Mesenchymal stem cell (in vitro differentiated cells and primary cell): Measurements from ENCODE around the gene FXYD1.

Source experiments
- DNase-seq: peaks from one replicate; pipeline ENCODE4 v3.0.0-alpha.2; 2013
- H2AFZ ChIP-seq: one replicate; pipeline ENCODE4 v1.6.1; 2013; ENCODE audit warnings: low read depth, mild to moderate bottlenecking, control low read depth, inconsistent platforms, low read length, moderate library complexity
- H2AK5ac ChIP-seq: 2 replicates; pipeline ENCODE4 v1.6.1; 2013; ENCODE audit warnings: low read length, moderate library complexity, mild to moderate bottlenecking, inconsistent platforms; ENCODE audit not compliant: severe bottlenecking
- H2BK120ac ChIP-seq: one replicate; pipeline ENCODE4 v1.6.1; 2013; ENCODE audit warnings: low read depth, mild to moderate bottlenecking, inconsistent platforms, low read length, moderate library complexity
- H2BK12ac ChIP-seq, 2 experiments: one replicate each; pipeline ENCODE4 v1.6.1; 2013; ENCODE audit warnings: inconsistent platforms in 2 of 2, low read length in 2 of 2, mild to moderate bottlenecking in 2 of 2, moderate library complexity in 2 of 2, control low read depth in 1 of 2
- H2BK15ac ChIP-seq: one replicate; pipeline ENCODE4 v1.6.1; 2013; ENCODE audit warnings: mild to moderate bottlenecking, low read depth, inconsistent platforms; ENCODE audit not compliant: poor library complexity, severe bottlenecking
- H2BK5ac ChIP-seq: 2 replicates; pipeline ENCODE4 v1.6.1; 2013; ENCODE audit warnings: low read depth, mild to moderate bottlenecking, low read length, control low read depth, inconsistent platforms; ENCODE audit not compliant: poor library complexity, severe bottlenecking
- H3K14ac ChIP-seq, 2 experiments: one replicate each; pipeline ENCODE4 v1.6.1; 2013; ENCODE audit warnings: inconsistent platforms in 2 of 2, low read length in 2 of 2, control low read depth in 1 of 2, mild to moderate bottlenecking in 1 of 2, moderate library complexity in 1 of 2
- H3K18ac ChIP-seq, 2 experiments: one replicate each; pipeline ENCODE4 v1.6.1; 2013; ENCODE audit warnings: inconsistent platforms in 2 of 2, low read length in 2 of 2, control low read depth in 1 of 2, low read depth in 1 of 2, mild to moderate bottlenecking in 1 of 2
- H3K23ac ChIP-seq, 2 experiments: one replicate each; pipeline ENCODE4 v1.6.1; 2013; ENCODE audit warnings: inconsistent platforms in 2 of 2, low read length in 2 of 2, mild to moderate bottlenecking in 2 of 2, moderate library complexity in 2 of 2, control low read depth in 1 of 2
- H3K27ac ChIP-seq: 2 replicates; pipeline ENCODE4 v1.5.1; 2013; ENCODE audit warnings: mild to moderate bottlenecking, moderate library complexity, low read length, control low read depth, inconsistent platforms; ENCODE audit not compliant: poor library complexity, severe bottlenecking
- H3K27me3 ChIP-seq, 2 experiments: 2 replicates each; pipeline versions ENCODE4 v1.6.1 to v1.7.0; 2013; ENCODE audit warnings: low read length in 2 of 2, mild to moderate bottlenecking in 2 of 2, moderate library complexity in 2 of 2, control low read depth in 1 of 2, inconsistent platforms in 1 of 2; ENCODE audit not compliant: control insufficient read depth in 1 of 2, insufficient read depth in 1 of 2
- H3K36me3 ChIP-seq, 2 experiments: 2 replicates each; pipeline versions ENCODE4 v1.6.1 to v1.7.0; 2013; ENCODE audit warnings: low read length in 2 of 2, control low read depth in 1 of 2, inconsistent platforms in 1 of 2, low read depth in 1 of 2, mild to moderate bottlenecking in 1 of 2; ENCODE audit not compliant: insufficient read depth in 2 of 2, control insufficient read depth in 1 of 2
- H3K4ac ChIP-seq, 2 experiments: one replicate each; pipeline ENCODE4 v1.6.1; 2013; ENCODE audit warnings: inconsistent platforms in 2 of 2, low read length in 2 of 2, mild to moderate bottlenecking in 2 of 2, moderate library complexity in 2 of 2, control low read depth in 1 of 2, low read depth in 1 of 2
- H3K4me1 ChIP-seq: 2 replicates; pipeline ENCODE4 v1.6.1; 2013; ENCODE audit warnings: low read depth, low read length, control low read depth; ENCODE audit not compliant: control insufficient read depth, insufficient read depth
- H3K4me2 ChIP-seq: 2 replicates; pipeline ENCODE4 v1.6.1; 2013; ENCODE audit warnings: low read length, mild to moderate bottlenecking, inconsistent platforms; ENCODE audit not compliant: poor library complexity, severe bottlenecking
- H3K4me3 ChIP-seq, 2 experiments: 2 replicates each; pipeline versions ENCODE4 v1.5.1 to v1.7.0; 2013; ENCODE audit warnings: low read length in 2 of 2, mild to moderate bottlenecking in 2 of 2, control low read depth in 1 of 2, low read depth in 1 of 2; ENCODE audit not compliant: insufficient read depth in 1 of 2
- H3K79me1 ChIP-seq: replicated peaks from 2 replicates; pipeline ENCODE4 v1.6.1; 2013; ENCODE audit warnings: mild to moderate bottlenecking, control low read depth, low read length, inconsistent platforms; ENCODE audit not compliant: poor library complexity, severe bottlenecking
- H3K9ac ChIP-seq: 2 replicates; pipeline ENCODE4 v1.7.0; 2013; ENCODE audit warnings: mild to moderate bottlenecking, low read length, moderate library complexity
- H3K9me3 ChIP-seq: 2 replicates; pipeline ENCODE4 v1.7.0; 2013; ENCODE audit warnings: mild to moderate bottlenecking, low read length; ENCODE audit not compliant: control insufficient read depth
- H4K8ac ChIP-seq: one replicate; pipeline ENCODE4 v1.6.1; 2013; ENCODE audit warnings: inconsistent platforms, mild to moderate bottlenecking, low read length, moderate library complexity
- H4K91ac ChIP-seq: one replicate; pipeline ENCODE4 v1.6.1; 2013; ENCODE audit warnings: mild to moderate bottlenecking, low read length, inconsistent platforms
- WGBS: methylation state at CpG from one replicate; pipeline ENCODE4 v1.1.7; 2013; ENCODE audit warnings: mixed read lengths; 5-methylcytosine and 5-hydroxymethylcytosine counted together

The FXYD1 gene

GRCh38 chr19:35140962-35141836 lies 2.6 kb downstream of the FXYD1 start:
- 3% methylated on average over 39 of the region's 48 CpGs for WGBS
- Histone ChIP-seq H3K36me3 (no peaks in the 10 kb centered on the region), H3K23ac (no peak overlapping the region), H2AK5ac (no peak overlapping the region), H3K27ac (no peak overlapping the region), H3K14ac (no peak overlapping the region), H3K9ac (peak overlapping the region; percentile 86), H2BK15ac (no peak overlapping the region), H3K27me3 (peaks cover 4 to 51% of the 10 kb centered on the region in 2 experiments), H3K4ac (no peak overlapping the region), H3K9me3 (no peaks in the 10 kb centered on the region), H3K18ac (peak overlapping the region in 1 of 2 experiments; percentile 16), H3K4me3 (peak overlapping the region in 1 of 2 experiments; percentile 65), H4K91ac (peak overlapping the region; percentile 21), H2AFZ (no peak overlapping the region), H2BK12ac (no peak overlapping the region), H2BK120ac (no peak overlapping the region), H4K8ac (no peak overlapping the region), H3K4me1 (peaks cover 43% of the 10 kb centered on the region), H2BK5ac (no peak overlapping the region), H3K4me2 (peak overlapping the region; percentile 46), H3K79me1 (no peaks in the 10 kb centered on the region)
- DNase-seq = peak; percentile 85

DNA sequence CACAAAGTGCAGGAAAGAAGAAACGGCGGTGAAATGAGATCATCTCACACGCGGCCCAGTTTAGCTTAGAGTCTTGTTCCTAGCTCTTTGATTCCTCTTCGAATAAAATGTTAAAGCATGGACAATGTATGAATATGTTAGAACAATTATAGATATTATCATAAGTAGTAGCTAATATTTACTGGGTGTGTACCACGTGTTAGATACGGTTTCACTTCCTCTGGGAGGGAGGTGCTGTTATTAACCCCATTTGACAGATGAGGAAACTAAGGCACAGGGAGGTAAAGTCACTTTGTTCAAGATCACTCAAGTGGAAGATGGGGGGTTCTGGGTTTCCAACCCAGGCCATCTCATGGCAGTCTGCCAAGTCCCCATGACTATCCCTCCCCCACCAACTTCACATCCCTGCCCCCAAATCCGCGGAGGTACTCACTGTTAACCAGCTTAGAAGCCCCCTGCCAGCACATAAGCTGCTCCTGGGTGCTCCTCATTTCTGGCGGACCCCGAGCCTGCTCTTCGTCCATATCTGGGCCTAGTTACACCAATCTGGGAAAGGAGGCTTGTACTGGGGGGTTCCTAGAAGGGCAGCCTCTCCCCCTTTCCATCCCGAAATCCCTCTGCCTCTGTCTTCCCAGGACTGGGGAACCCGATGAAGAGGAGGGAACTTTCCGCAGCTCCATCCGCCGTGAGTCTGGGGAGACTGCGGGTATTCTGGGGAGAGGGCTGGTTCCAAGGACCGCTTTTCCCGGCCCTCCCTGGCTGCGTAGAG lies 3.4 kb downstream of the FXYD1 start:
- Histone ChIP-seq H3K27ac (no peak overlapping the region), H3K18ac (no peak overlapping the region), H2BK12ac (no peak overlapping the region), H3K4me1 (peaks cover 43% of the 10 kb centered on the region), H3K14ac (no peak overlapping the region), H2BK15ac (no peak overlapping the region), H3K4me2 (peak overlapping the region; percentile 50), H3K23ac (no peak overlapping the region), H2AK5ac (peak overlapping the region; percentile 28), H2AFZ (peak overlapping the region; percentile 32), H3K4me3 (peak overlapping the region in 1 of 2 experiments; percentile 12), H2BK120ac (no peak overlapping the region), H3K9ac (no peak overlapping the region), H3K27me3 (peaks cover 4 to 51% of the 10 kb centered on the region in 2 experiments), H3K9me3 (no peaks in the 10 kb centered on the region), H4K8ac (no peak overlapping the region), H3K79me1 (no peaks in the 10 kb centered on the region), H3K4ac (no peak overlapping the region), H4K91ac (no peak overlapping the region), H2BK5ac (no peak overlapping the region), H3K36me3 (no peaks in the 10 kb centered on the region)
- DNase-seq = no peak
- 9% methylated on average over 16 of the region's 21 CpGs for WGBS

GRCh38 chr19:35142606-35143230 lies 4.1 kb downstream of the FXYD1 start:
- peaks cover 4 to 51% of the 10 kb centered on the region in 2 experiments for H3K27me3 ChIP-seq
- no peak overlapping the region for H2BK120ac ChIP-seq
- DNase-seq = peak; percentile 30
- H3K9ac ChIP-seq = no peak overlapping the region
- peak overlapping the region; percentile 50 for H3K4me2 ChIP-seq
- no peak overlapping the region for H3K18ac ChIP-seq
- H4K91ac ChIP-seq = no peak overlapping the region
- H2BK15ac ChIP-seq = no peak overlapping the region
- no peak overlapping the region for H3K23ac ChIP-seq
- no peak overlapping the region for H3K4me3 ChIP-seq
- no peaks in the 10 kb centered on the region for H3K36me3 ChIP-seq
- H3K79me1 ChIP-seq = no peaks in the 10 kb centered on the region
- H3K4me1 ChIP-seq = peaks cover 43% of the 10 kb centered on the region
- H3K9me3 ChIP-seq = no peaks in the 10 kb centered on the region
- peak overlapping the region; percentile 28 for H2AK5ac ChIP-seq
- no peak overlapping the region for H2AFZ ChIP-seq
- H3K27ac ChIP-seq = no peak overlapping the region
- H2BK12ac ChIP-seq = peak overlapping the region in 1 of 2 experiments; percentile 40
- no peak overlapping the region for H4K8ac ChIP-seq
- WGBS = 1% methylated on average over 13 of the region's 46 CpGs
- H3K4ac ChIP-seq = no peak overlapping the region
- no peak overlapping the region for H3K14ac ChIP-seq
- no peak overlapping the region for H2BK5ac ChIP-seq
